Naive B cell (primary cell): ENCODE measurements around the gene TXNDC17. TPM values are rescaled to one million over a fixed set of nuclear protein-coding genes. Genes with fewer than 3 reads are reported as not detected.
A peak's percentile ranks its signal among the peaks of the same experiment; 100 is the strongest.

Source experiments
- ATAC-seq, 2 donors: fragments of 150-1000 bp; cut with Tn5 transposase; 2 replicates each; pipeline ENCODE4 v1.10.0; 2021; ENCODE audit warnings: low read depth in 2 of 2, mild to moderate bottlenecking in 2 of 2, moderate library complexity in 2 of 2
- DNase-seq: peaks from one replicate; pipeline ENCODE4 v3.0.0; 2022
- H3K27ac Mint-ChIP-seq, 6 donors: one replicate each; pipeline ENCODE4 v1.8.0; 2020 to 2022; ENCODE audit warnings: mild to moderate bottlenecking in 6 of 6, mixed read lengths in 6 of 6, moderate library complexity in 5 of 6, inconsistent platforms in 2 of 6
- H3K27me3 Mint-ChIP-seq, 3 donors: one replicate each; pipeline ENCODE4 v1.8.0; 2021 to 2022; ENCODE audit warnings: mixed read lengths in 3 of 3, mild to moderate bottlenecking in 1 of 3
- H3K36me3 Mint-ChIP-seq, 2 donors: one replicate each; pipeline ENCODE4 v1.8.0; 2020 to 2022; ENCODE audit warnings: mixed read lengths in 2 of 2, inconsistent platforms in 1 of 2, mild to moderate bottlenecking in 1 of 2
- H3K4me1 Mint-ChIP-seq, 3 donors: one replicate each; pipeline ENCODE4 v1.8.0; 2020 to 2022; ENCODE audit warnings: mixed read lengths in 3 of 3, inconsistent platforms in 1 of 3, mild to moderate bottlenecking in 1 of 3, moderate library complexity in 1 of 3
- H3K4me3 Mint-ChIP-seq, 8 donors: one replicate each; pipeline ENCODE4 v1.8.0; 2020 to 2022; ENCODE audit warnings: mild to moderate bottlenecking in 8 of 8, mixed read lengths in 8 of 8, moderate library complexity in 8 of 8, inconsistent platforms in 2 of 8
- H3K9me3 Mint-ChIP-seq, 7 donors: one replicate each; pipeline ENCODE4 v1.8.0; 2020 to 2022; ENCODE audit warnings: mixed read lengths in 7 of 7, mild to moderate bottlenecking in 5 of 7, inconsistent platforms in 2 of 7, moderate library complexity in 1 of 7
- polyA plus RNA-seq, 6 donors: library from polyadenylated mRNA; unstranded; fragments of 300-500 nt; fragmentation: Illumina TruSeq; gene quantifications; one replicate each; pipeline ENCODE4 v1.2.3, GENCODE V29; 2021; ENCODE audit warnings: low read depth in 6 of 6

Gene TXNDC17
- polyA plus RNA-seq, 6 donors from 2014 or later = 57.8 to 85.5 (median 64.4) TPM

GRCh38 chr17:6670571-6670970 lies 29.7 kb downstream of the TXNDC17 start:
- DNase-seq (no peak), ATAC-seq (no peak)
- no peaks in the 10 kb centered on the region for H3K9me3 Mint-ChIP-seq
- H3K27ac Mint-ChIP-seq = no peak overlapping the region
- H3K36me3 Mint-ChIP-seq = peaks cover 0 to 5% of the 10 kb centered on the region in 2 donors
- H3K4me3 Mint-ChIP-seq = no peak overlapping the region
- H3K27me3 Mint-ChIP-seq = no peaks in the 10 kb centered on the region
- H3K4me1 Mint-ChIP-seq = peaks cover 12 to 24% (median 24%) of the 10 kb centered on the region in 3 donors

GRCh38 chr17:6670999-6671398 lies 30.1 kb downstream of the TXNDC17 start:
- H3K4me1 Mint-ChIP-seq = peaks cover 12 to 24% (median 21%) of the 10 kb centered on the region in 3 donors
- H3K36me3 Mint-ChIP-seq = peaks cover 0 to 5% of the 10 kb centered on the region in 2 donors
- no peak overlapping the region for H3K27ac Mint-ChIP-seq
- DNase-seq = no peak
- H3K27me3 Mint-ChIP-seq = no peaks in the 10 kb centered on the region
- ATAC-seq = no peak
- no peaks in the 10 kb centered on the region for H3K9me3 Mint-ChIP-seq
- no peak overlapping the region for H3K4me3 Mint-ChIP-seq

- Mint-ChIP-seq H3K4me3 (no peak overlapping the region), H3K27me3 (no peaks in the 10 kb centered on the region), H3K36me3 (peaks cover 0 to 5% of the 10 kb centered on the region in 2 donors), H3K4me1 (peaks cover 12 to 24% (median 16%) of the 10 kb centered on the region in 3 donors), H3K9me3 (no peaks in the 10 kb centered on the region), H3K27ac (no peak overlapping the region)
- ATAC-seq (no peak), DNase-seq (no peak)
Measured at GRCh38 chr17:6671431-6671830, 30.6 kb downstream of the TXNDC17 start.

GRCh38 chr17:6674586-6674985 lies 33.7 kb downstream of the TXNDC17 start:
- Mint-ChIP-seq H3K27ac (no peak overlapping the region), H3K4me1 (peaks cover 3 to 19% (median 9%) of the 10 kb centered on the region in 3 donors), H3K9me3 (no peaks in the 10 kb centered on the region), H3K27me3 (peaks cover 9 to 13% (median 11%) of the 10 kb centered on the region in 3 donors), H3K36me3 (no peaks in the 10 kb centered on the region), H3K4me3 (no peak overlapping the region)
- no peak for ATAC-seq
- DNase-seq = no peak

GRCh38 chr17:6675201-6675825 lies 34.5 kb downstream of the TXNDC17 start:
- ATAC-seq (no peak), DNase-seq (no peak)
- Mint-ChIP-seq H3K4me1 (peaks cover 3 to 15% (median 9%) of the 10 kb centered on the region in 3 donors), H3K27ac (peak overlapping the region in 2 of 6 donors; percentile 29 to 87), H3K27me3 (peaks cover 9 to 13% (median 11%) of the 10 kb centered on the region in 3 donors), H3K4me3 (no peak overlapping the region), H3K36me3 (no peaks in the 10 kb centered on the region), H3K9me3 (no peaks in the 10 kb centered on the region)

GRCh38 chr17:6676802-6677157 lies 35.9 kb downstream of the TXNDC17 start:
- Mint-ChIP-seq H3K36me3 (no peaks in the 10 kb centered on the region), H3K27ac (no peak overlapping the region), H3K9me3 (no peaks in the 10 kb centered on the region), H3K4me3 (no peak overlapping the region), H3K27me3 (peaks cover 11 to 19% (median 16%) of the 10 kb centered on the region in 3 donors), H3K4me1 (peaks cover 3 to 15% (median 9%) of the 10 kb centered on the region in 3 donors)
- ATAC-seq (no peak), DNase-seq (no peak)

GRCh38 chr17:6677158-6677831 lies 36.4 kb downstream of the TXNDC17 start:
- H3K4me3 Mint-ChIP-seq = no peak overlapping the region
- DNase-seq = no peak
- H3K27ac Mint-ChIP-seq = peak overlapping the region in 1 of 6 donors; percentile 32
- H3K27me3 Mint-ChIP-seq = peaks cover 14 to 24% (median 21%) of the 10 kb centered on the region in 3 donors
- peaks cover 0 to 4% of the 10 kb centered on the region in 2 donors for H3K36me3 Mint-ChIP-seq
- no peak for ATAC-seq
- peaks cover 3 to 15% (median 9%) of the 10 kb centered on the region in 3 donors for H3K4me1 Mint-ChIP-seq
- no peaks in the 10 kb centered on the region for H3K9me3 Mint-ChIP-seq

- Mint-ChIP-seq H3K27me3 (peaks cover 14 to 29% (median 26%) of the 10 kb centered on the region in 3 donors), H3K4me1 (peaks cover 3 to 15% (median 9%) of the 10 kb centered on the region in 3 donors), H3K4me3 (no peak overlapping the region), H3K27ac (no peak overlapping the region), H3K36me3 (peaks cover 0 to 6% of the 10 kb centered on the region in 2 donors), H3K9me3 (no peaks in the 10 kb centered on the region)
- ATAC-seq (no peak), DNase-seq (no peak)
Measured at GRCh38 chr17:6677946-6678345, 37.1 kb downstream of the TXNDC17 start.

- Mint-ChIP-seq H3K4me3 (no peak overlapping the region), H3K4me1 (peaks cover 3 to 15% (median 5%) of the 10 kb centered on the region in 3 donors), H3K27me3 (peaks cover 17 to 33% (median 33%) of the 10 kb centered on the region in 3 donors), H3K36me3 (peaks cover 0 to 9% of the 10 kb centered on the region in 2 donors), H3K9me3 (no peaks in the 10 kb centered on the region), H3K27ac (no peak overlapping the region)
- no peak for ATAC-seq
- DNase-seq = no peak
Measured at GRCh38 chr17:6679241-6679640, 38.4 kb downstream of the TXNDC17 start.

GRCh38 chr17:6681176-6681575 lies 40.3 kb downstream of the TXNDC17 start:
- Mint-ChIP-seq H3K27ac (peak overlapping the region in 2 of 6 donors; percentile 19 to 53), H3K27me3 (peaks cover 17 to 46% (median 43%) of the 10 kb centered on the region in 3 donors), H3K4me3 (no peak overlapping the region), H3K4me1 (peaks cover 0 to 15% (median 5%) of the 10 kb centered on the region in 3 donors), H3K9me3 (no peaks in the 10 kb centered on the region), H3K36me3 (peaks cover 0 to 17% of the 10 kb centered on the region in 2 donors)
- ATAC-seq = no peak
- no peak for DNase-seq

GRCh38 chr17:6681671-6682070 lies 40.8 kb downstream of the TXNDC17 start:
- no peak for DNase-seq
- Mint-ChIP-seq H3K27ac (no peak overlapping the region), H3K4me3 (no peak overlapping the region), H3K4me1 (peaks cover 0 to 15% (median 5%) of the 10 kb centered on the region in 3 donors), H3K9me3 (no peaks in the 10 kb centered on the region), H3K36me3 (peaks cover 0 to 20% of the 10 kb centered on the region in 2 donors), H3K27me3 (peaks cover 17 to 48% (median 47%) of the 10 kb centered on the region in 3 donors)
- ATAC-seq = no peak

GRCh38 chr17:6682339-6682738 lies 41.5 kb downstream of the TXNDC17 start:
- DNase-seq (no peak), ATAC-seq (no peak)
- peaks cover 23 to 54% (median 54%) of the 10 kb centered on the region in 3 donors for H3K27me3 Mint-ChIP-seq
- no peaks in the 10 kb centered on the region for H3K9me3 Mint-ChIP-seq
- peaks cover 0 to 20% of the 10 kb centered on the region in 2 donors for H3K36me3 Mint-ChIP-seq
- no peak overlapping the region for H3K27ac Mint-ChIP-seq
- H3K4me3 Mint-ChIP-seq = no peak overlapping the region
- peaks cover 0 to 15% (median 5%) of the 10 kb centered on the region in 3 donors for H3K4me1 Mint-ChIP-seq

- Mint-ChIP-seq H3K36me3 (peaks cover 0 to 20% of the 10 kb centered on the region in 2 donors), H3K27ac (no peak overlapping the region), H3K4me1 (peaks cover 0 to 8% (median 0%) of the 10 kb centered on the region in 3 donors), H3K9me3 (no peaks in the 10 kb centered on the region), H3K4me3 (no peak overlapping the region), H3K27me3 (peaks cover 30 to 53% (median 53%) of the 10 kb centered on the region in 3 donors)
- no peak for ATAC-seq
- DNase-seq = no peak
Measured at GRCh38 chr17:6683081-6683684, 42.3 kb downstream of the TXNDC17 start.
